HL-60 (cell line): ENCODE results near the gene PBX1.

Source experiments
- DNase-seq, 2 experiments: peaks; one replicate each; pipeline ENCODE4 v3.0.0-alpha.2; 2010 to 2020; ENCODE audit warnings: low read depth in 1 of 2, low spot score in 1 of 2
- H3K27ac ChIP-seq: fragments of 250-450 bp; sonication (Bioruptor Pico); replicated peaks from 2 replicates; pipeline ENCODE4 v1.5.1; 2020; ENCODE audit warnings: mild to moderate bottlenecking, moderate library complexity
- H3K27me3 ChIP-seq: fragments of 250-450 bp; sonication (Bioruptor Pico); 2 replicates; pipeline ENCODE4 v1.5.1; 2021; ENCODE audit warnings: mild to moderate bottlenecking, moderate library complexity; ENCODE audit not compliant: insufficient read depth, poor library complexity, severe bottlenecking
- H3K4me3 ChIP-seq: replicated peaks from 2 replicates; pipeline ENCODE4 v1.5.1; 2011; ENCODE audit warnings: mild to moderate bottlenecking, control low read depth, low read length; ENCODE audit not compliant: insufficient read depth
- CTCF ChIP-seq: IDR thresholded peaks from one replicate; pipeline ENCODE4 v1.5.1; 2011; ENCODE audit warnings: low read length, control low read depth, inconsistent platforms; ENCODE audit not compliant: insufficient read depth
- GABPA ChIP-seq: IDR thresholded peaks from 2 replicates; pipeline ENCODE4 v1.6.1; 2012; ENCODE audit warnings: low read depth
- POLR2AphosphoS5 ChIP-seq: IDR thresholded peaks from 2 replicates; pipeline ENCODE4 v1.6.1; 2012; ENCODE audit warnings: low read depth
- REST ChIP-seq: IDR thresholded peaks from 2 replicates; pipeline ENCODE4 v1.6.1; 2012; ENCODE audit warnings: low read depth; ENCODE audit not compliant: insufficient replicate concordance
- SPI1 ChIP-seq: IDR thresholded peaks from 2 replicates; pipeline ENCODE4 v1.6.1; 2012; ENCODE audit warnings: low read depth, mild to moderate bottlenecking, borderline replicate concordance

PBX1 gene

GRCh38 chr1:164733734-164734133, 174.8 kb downstream of the PBX1 start:
- TF ChIP-seq GABPA (no peak), CTCF (no peak), SPI1 (no peak), REST (no peak), POLR2AphosphoS5 (no peak)
- no peak for DNase-seq
- Histone ChIP-seq H3K27ac (no peak overlapping the region), H3K27me3 (no peaks in the 10 kb centered on the region), H3K4me3 (no peak overlapping the region)

GRCh38 chr1:164735315-164736052, 176.5 kb downstream of the PBX1 start:
- no peak for DNase-seq
- Histone ChIP-seq H3K27ac (no peak overlapping the region), H3K27me3 (no peaks in the 10 kb centered on the region), H3K4me3 (no peak overlapping the region)
- TF ChIP-seq REST (no peak), POLR2AphosphoS5 (no peak), CTCF (no peak), GABPA (no peak), SPI1 (no peak)

- no peaks in the 10 kb centered on the region for H3K27me3 ChIP-seq
- no peak for TF ChIP-seq GABPA
- no peak for TF ChIP-seq SPI1
- no peak for TF ChIP-seq CTCF
- no peak for TF ChIP-seq REST
- no peak for TF ChIP-seq POLR2AphosphoS5
- DNase-seq: no peak
- no peak overlapping the region for H3K27ac ChIP-seq
- no peak overlapping the region for H3K4me3 ChIP-seq
Observed at GRCh38 chr1:164736137-164736536, 177.2 kb downstream of the PBX1 start.
